ENCODE measurements around the gene PDGFRB.

The PDGFRB gene

GRCh38 chr5:150149618-150150017 is 6.0 kb downstream of the PDGFRB start:
- Histone ChIP-seq H3F3A (ENCODE audit: insufficient read depth) (no peaks in the 10 kb centered on the region), H3K27ac (ENCODE audit: low read depth, low read length) (no peak overlapping the region), H2AFZ (ENCODE audit: low read depth, low read length, severe bottlenecking) (no peak overlapping the region), H3K27me3 (ENCODE audit: low read length) (no peaks in the 10 kb centered on the region), H3K79me2 (ENCODE audit: insufficient read depth, low read length) (no peaks in the 10 kb centered on the region), H3K9me3 (ENCODE audit: insufficient read depth, low read length) (no peaks in the 10 kb centered on the region), H3K9ac (ENCODE audit: low read length) (no peak overlapping the region), H4K20me1 (ENCODE audit: low read depth, low read length) (no peaks in the 10 kb centered on the region), H3K9me2 (replicated peaks; ENCODE audit: insufficient read depth, low read length) (no peaks in the 10 kb centered on the region), H3K4me2 (ENCODE audit: low read depth, low read length, poor library complexity, severe bottlenecking) (no peak overlapping the region), H3K4me3 (ENCODE audit: insufficient read depth, low read length, poor library complexity, severe bottlenecking) (no peak overlapping the region), H3K36me3 (ENCODE audit: low read length) (no peaks in the 10 kb centered on the region)
- no peak for TF ChIP-seq CTCF (IDR thresholded peaks at IDR 0.05; ENCODE audit: insufficient read depth, low read length, poor library complexity, severe bottlenecking)
- TF ChIP-seq EZH2phosphoT487 (conservative IDR thresholded peaks at IDR 0.05; ENCODE audit: low read length) = no peak

- H3F3A ChIP-seq (ENCODE audit: insufficient read depth) = no peaks in the 10 kb centered on the region
- H2AFZ ChIP-seq (ENCODE audit: low read depth, low read length, severe bottlenecking) = no peak overlapping the region
- no peaks in the 10 kb centered on the region for H3K36me3 ChIP-seq (ENCODE audit: low read length)
- no peaks in the 10 kb centered on the region for H4K20me1 ChIP-seq (ENCODE audit: low read depth, low read length)
- no peaks in the 10 kb centered on the region for H3K27me3 ChIP-seq (ENCODE audit: low read length)
- H3K9me3 ChIP-seq (ENCODE audit: insufficient read depth, low read length) = no peaks in the 10 kb centered on the region
- no peaks in the 10 kb centered on the region for H3K9me2 ChIP-seq (replicated peaks; ENCODE audit: insufficient read depth, low read length)
- no peak for TF ChIP-seq CTCF (IDR thresholded peaks at IDR 0.05; ENCODE audit: insufficient read depth, low read length, poor library complexity, severe bottlenecking)
- TF ChIP-seq EZH2phosphoT487 (conservative IDR thresholded peaks at IDR 0.05; ENCODE audit: low read length) = no peak
- H3K79me2 ChIP-seq (ENCODE audit: insufficient read depth, low read length) = no peaks in the 10 kb centered on the region
- H3K27ac ChIP-seq (ENCODE audit: low read depth, low read length) = no peak overlapping the region
- H3K4me3 ChIP-seq (ENCODE audit: insufficient read depth, low read length, poor library complexity, severe bottlenecking) = no peak overlapping the region
- no peak overlapping the region for H3K9ac ChIP-seq (ENCODE audit: low read length)
- no peak overlapping the region for H3K4me2 ChIP-seq (ENCODE audit: low read depth, low read length, poor library complexity, severe bottlenecking)
These were observed 7.3 kb downstream of the PDGFRB start for GRCh38 chr5:150148117-150148927.

- H3K27ac ChIP-seq (ENCODE audit: low read depth, low read length) = no peak overlapping the region
- H3K79me2 ChIP-seq (ENCODE audit: insufficient read depth, low read length) = no peaks in the 10 kb centered on the region
- H3K36me3 ChIP-seq (ENCODE audit: low read length) = no peaks in the 10 kb centered on the region
- H2AFZ ChIP-seq (ENCODE audit: low read depth, low read length, severe bottlenecking) = no peak overlapping the region
- no peaks in the 10 kb centered on the region for H3K9me3 ChIP-seq (ENCODE audit: insufficient read depth, low read length)
- no peaks in the 10 kb centered on the region for H3F3A ChIP-seq (ENCODE audit: insufficient read depth)
- H4K20me1 ChIP-seq (ENCODE audit: low read depth, low read length) = no peaks in the 10 kb centered on the region
- TF ChIP-seq CTCF (IDR thresholded peaks at IDR 0.05; ENCODE audit: insufficient read depth, low read length, poor library complexity, severe bottlenecking) = no peak
- no peak for TF ChIP-seq EZH2phosphoT487 (conservative IDR thresholded peaks at IDR 0.05; ENCODE audit: low read length)
- no peak overlapping the region for H3K4me3 ChIP-seq (ENCODE audit: insufficient read depth, low read length, poor library complexity, severe bottlenecking)
- H3K9me2 ChIP-seq (replicated peaks; ENCODE audit: insufficient read depth, low read length) = no peaks in the 10 kb centered on the region
- H3K4me2 ChIP-seq (ENCODE audit: low read depth, low read length, poor library complexity, severe bottlenecking) = no peak overlapping the region
- H3K9ac ChIP-seq (ENCODE audit: low read length) = no peak overlapping the region
- no peaks in the 10 kb centered on the region for H3K27me3 ChIP-seq (ENCODE audit: low read length)
These were observed 8.0 kb downstream of the PDGFRB start for GRCh38 chr5:150147670-150148069.

All from SU-DHL-6 (cell line).